Endodermal cell (in vitro differentiated cells): ENCODE data around the gene MCTP2. TPM values are rescaled to one million over a fixed set of nuclear protein-coding genes. Genes with fewer than 3 reads are reported as not detected.

Experiments used
- DNase-seq: peaks from one replicate; pipeline ENCODE4 v3.0.0-alpha.2; 2017
- H3K27ac ChIP-seq: 2 replicates; pipeline ENCODE4 v1.5.1; 2013; ENCODE audit warnings: mild to moderate bottlenecking, low read depth, low read length, moderate library complexity
- H3K27me3 ChIP-seq: 2 replicates; pipeline ENCODE4 v1.6.1; 2013; ENCODE audit warnings: mild to moderate bottlenecking, low read length, moderate library complexity; ENCODE audit not compliant: insufficient read depth, control insufficient read depth, poor library complexity, severe bottlenecking
- H3K36me3 ChIP-seq: 2 replicates; pipeline ENCODE4 v1.7.0; 2013; ENCODE audit warnings: mild to moderate bottlenecking, low read length, moderate library complexity; ENCODE audit not compliant: control insufficient read depth, insufficient read depth
- H3K4me1 ChIP-seq: one replicate; pipeline ENCODE4 v1.7.0; 2013; ENCODE audit warnings: low read length; ENCODE audit not compliant: control insufficient read depth, insufficient read depth
- H3K4me3 ChIP-seq: 2 replicates; pipeline ENCODE4 v1.5.1; 2013; ENCODE audit warnings: mild to moderate bottlenecking, low read length, moderate library complexity
- H3K9ac ChIP-seq: 2 replicates; pipeline ENCODE4 v1.6.1; 2013; ENCODE audit warnings: mild to moderate bottlenecking, low read length, moderate library complexity; ENCODE audit not compliant: poor library complexity, severe bottlenecking; ENCODE audit errors: extremely low read depth
- H3K9me3 ChIP-seq: 2 replicates; pipeline ENCODE4 v1.6.1; 2013; ENCODE audit warnings: mild to moderate bottlenecking, low read length, moderate library complexity; ENCODE audit not compliant: control insufficient read depth
- H3K27ac Mint-ChIP-seq: 2 replicates; pipeline ENCODE4 v1.8.0; 2020; ENCODE audit warnings: mixed read lengths
- H3K27me3 Mint-ChIP-seq: 2 replicates; pipeline ENCODE4 v1.8.0; 2021; ENCODE audit warnings: mild to moderate bottlenecking, mixed read lengths; ENCODE audit not compliant: insufficient read depth
- H3K36me3 Mint-ChIP-seq: 2 replicates; pipeline ENCODE4 v1.8.0; 2020; ENCODE audit warnings: low read depth, mixed read lengths
- H3K4me1 Mint-ChIP-seq: 2 replicates; pipeline ENCODE4 v1.8.0; 2020; ENCODE audit warnings: mixed read lengths
- H3K4me3 Mint-ChIP-seq: 2 replicates; pipeline ENCODE4 v1.8.0; 2020; ENCODE audit warnings: mild to moderate bottlenecking, moderate library complexity, mixed read lengths
- H3K9me3 Mint-ChIP-seq: 2 replicates; pipeline ENCODE4 v1.8.0; 2020; ENCODE audit warnings: mild to moderate bottlenecking, mixed read lengths
- CTCF ChIP-seq: fragments of 200-600 bp; sonication (generic); conservative IDR thresholded peaks from 2 replicates; pipeline ENCODE4 v1.5.0; 2021; ENCODE audit warnings: antibody characterized with exemption, mild to moderate bottlenecking
- WGBS, 2 experiments: methylation state at CpG; one replicate each; pipeline versions ENCODE4 v1.1.5 to v1.1.7; 2013; ENCODE audit warnings: missing lambda C conversion rate in 2 of 2, mixed read lengths in 1 of 2; ENCODE audit not compliant: insufficient coverage in 1 of 2, insufficient read length in 1 of 2; 5-methylcytosine and 5-hydroxymethylcytosine counted together
- total RNA-seq, 2 donors: library from RNA; stranded (reverse); fragmentation: NEBNext Ultra II Directional in 1 of 2; extraction: Animal tissue kit (Norgen Biotek cat#: 25700) in 1 of 2; gene quantifications; 2 replicates in 1 of 2; 3 replicates in 1 of 2; pipeline ENCODE4 v1.2.1, GENCODE V29; 2021

MCTP2 gene
- total RNA-seq, 2 donors from 2014 or later, result 9.2 to 12.1 TPM

- no peaks in the 10 kb centered on the region for H3K36me3 ChIP-seq
- H3K27ac ChIP-seq, result no peak overlapping the region
- 91 to 100% methylated on average over 1 of the region's 1 CpG for WGBS, 2 experiments
- H3K4me3 Mint-ChIP-seq, result no peak overlapping the region
- H3K9me3 Mint-ChIP-seq, result no peaks in the 10 kb centered on the region
- no peaks in the 10 kb centered on the region for H3K27me3 Mint-ChIP-seq
- no peak for TF ChIP-seq CTCF
- no peak overlapping the region for H3K9ac ChIP-seq
- no peak overlapping the region for H3K4me3 ChIP-seq
- H3K27ac Mint-ChIP-seq, result no peak overlapping the region
- no peaks in the 10 kb centered on the region for H3K27me3 ChIP-seq
- no peaks in the 10 kb centered on the region for H3K9me3 ChIP-seq
- no peaks in the 10 kb centered on the region for H3K36me3 Mint-ChIP-seq
- DNase-seq, result no peak
- peaks cover 11% of the 10 kb centered on the region for H3K4me1 Mint-ChIP-seq
- no peaks in the 10 kb centered on the region for H3K4me1 ChIP-seq
Observed at GRCh38 chr15:94273826-94274225, 42.5 kb downstream of the MCTP2 start.

- DNase-seq, result no peak
- no peaks in the 10 kb centered on the region for H3K27me3 ChIP-seq
- no peak for TF ChIP-seq CTCF
- H3K4me1 ChIP-seq, result no peaks in the 10 kb centered on the region
- H3K4me3 Mint-ChIP-seq, result no peak overlapping the region
- no peaks in the 10 kb centered on the region for H3K9me3 ChIP-seq
- WGBS, 2 experiments, result no CpG with 5 or more reads among the region's 1 CpG
- H3K27ac ChIP-seq, result no peak overlapping the region
- H3K4me3 ChIP-seq, result no peak overlapping the region
- H3K27ac Mint-ChIP-seq, result no peak overlapping the region
- H3K36me3 Mint-ChIP-seq, result no peaks in the 10 kb centered on the region
- H3K27me3 Mint-ChIP-seq, result no peaks in the 10 kb centered on the region
- H3K9ac ChIP-seq, result no peak overlapping the region
- H3K36me3 ChIP-seq, result no peaks in the 10 kb centered on the region
- peaks cover 11% of the 10 kb centered on the region for H3K4me1 Mint-ChIP-seq
- no peaks in the 10 kb centered on the region for H3K9me3 Mint-ChIP-seq
Observed at GRCh38 chr15:94274745-94275144, 43.4 kb downstream of the MCTP2 start.

- Histone ChIP-seq H3K9ac (no peak overlapping the region), H3K36me3 (no peaks in the 10 kb centered on the region), H3K4me3 (no peak overlapping the region), H3K27me3 (no peaks in the 10 kb centered on the region), H3K27ac (no peak overlapping the region), H3K4me1 (no peaks in the 10 kb centered on the region), H3K9me3 (no peaks in the 10 kb centered on the region)
- DNase-seq, result no peak
- H3K36me3 Mint-ChIP-seq, result no peaks in the 10 kb centered on the region
- TF ChIP-seq CTCF, result no peak
- peaks cover 11% of the 10 kb centered on the region for H3K4me1 Mint-ChIP-seq
- no peak overlapping the region for H3K4me3 Mint-ChIP-seq
- no CpG with 5 or more reads among the region's 1 CpG for WGBS, 2 experiments
- H3K27ac Mint-ChIP-seq, result no peak overlapping the region
- no peaks in the 10 kb centered on the region for H3K27me3 Mint-ChIP-seq
- no peaks in the 10 kb centered on the region for H3K9me3 Mint-ChIP-seq
Observed at GRCh38 chr15:94277485-94277884, 46.1 kb downstream of the MCTP2 start.
